Liver (tissue), 3 donors: ENCODE data around the gene PTGIS.

Experiments used
- CTCF ChIP-seq: fragments of 150-350 bp; IDR thresholded peaks from 2 replicates; pipeline ENCODE4 v1.5.1; 2017; ENCODE audit warnings: improper control_type of control experiment, low read depth, low read length; ENCODE audit not compliant: missing input control
- JUND ChIP-seq, 2 donors: IDR thresholded peaks; 2 replicates each; pipeline ENCODE4 v1.6.1; 2016; ENCODE audit warnings: antibody characterized with exemption in 2 of 2
- SP1 ChIP-seq: IDR thresholded peaks from 2 replicates; pipeline ENCODE4 v1.6.1; 2018; ENCODE audit warnings: antibody characterized with exemption, mild to moderate bottlenecking
- donor health status: healthy.
- donor health status: healthy.

GRCh38 chr20:49484180-49485140 is 83.5 kb downstream of the PTGIS start:
- TF ChIP-seq CTCF (peak; percentile 63), SP1 (no peak), JUND (IDR thresholded peaks at IDR 0.05) (no peak)
